ENCODE measurements around the gene TXNDC5. TPM values are rescaled to one million over a fixed set of nuclear protein-coding genes. Genes with fewer than 3 reads are reported as not detected.
"Not testable (repeated sequence)": the region's sequence is repeated elsewhere in the genome, so short reads cannot be mapped to it uniquely, and the experiment has no call there.

The TXNDC5 gene
- polyA plus RNA-seq, 4 donors: 92.4 to 204 (median 107) TPM

DNA sequence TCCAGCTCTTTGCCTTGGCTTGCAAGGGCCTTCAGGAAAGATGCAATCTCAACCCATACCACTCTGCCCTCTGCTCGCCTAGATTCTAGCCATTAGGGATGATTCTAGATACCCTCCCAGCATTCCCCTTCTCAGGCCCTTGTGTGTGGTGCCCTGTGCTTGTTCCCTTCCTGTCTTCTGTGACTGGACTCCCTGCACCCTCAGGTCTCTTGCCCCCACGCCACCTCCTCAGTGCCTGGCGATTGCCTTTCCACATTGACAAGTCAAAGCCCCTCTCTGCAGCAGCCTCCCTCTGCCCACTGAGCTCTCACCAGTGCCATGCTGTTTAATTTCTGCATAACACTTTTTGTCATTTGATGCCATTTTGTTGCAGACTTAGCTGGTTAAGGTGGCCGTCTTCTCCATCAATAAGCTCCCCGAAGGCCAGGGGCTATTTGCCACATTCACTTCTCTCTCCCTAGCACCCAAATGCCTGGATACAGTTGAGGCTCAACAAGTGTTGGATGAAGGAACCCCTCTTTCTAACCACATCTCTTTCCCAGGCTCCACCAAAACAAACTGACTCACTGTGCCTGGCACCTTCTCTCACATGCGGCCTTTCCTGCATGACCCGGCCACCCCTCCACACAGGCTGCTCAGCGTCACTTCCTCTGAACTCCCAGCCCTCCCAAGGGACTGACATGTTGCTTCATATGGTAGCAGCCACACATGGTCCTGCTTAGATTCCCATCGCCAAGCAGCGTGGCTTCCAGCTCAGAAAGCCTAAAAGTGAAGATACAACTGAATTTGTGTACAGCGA is 4.6 kb upstream of the TXNDC5 start:
- DNase-seq (ENCODE audit: low read depth in 4 of 4, low spot score in 3 of 4): no peak

DNA sequence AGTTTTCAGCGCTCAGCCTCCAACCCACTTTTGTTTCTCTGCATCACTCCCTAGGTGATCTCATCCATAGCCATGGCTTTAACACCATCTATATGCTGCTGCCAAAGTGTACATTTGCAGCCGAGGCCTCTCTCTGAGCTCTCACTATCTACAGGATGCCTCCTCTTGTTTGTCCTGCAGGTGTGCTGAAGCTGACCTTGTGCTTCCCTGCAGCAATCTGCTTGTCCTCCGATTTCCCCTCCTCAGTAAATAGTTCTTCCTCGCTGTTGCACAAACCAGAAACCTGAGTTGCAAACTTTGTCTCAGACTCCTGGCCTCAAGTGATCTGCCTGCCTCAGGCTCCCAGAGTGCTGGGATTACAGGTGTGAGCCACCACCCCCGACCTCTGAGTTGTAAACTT is 3.7 kb upstream of the TXNDC5 start:
- DNase-seq (ENCODE audit: low read depth in 4 of 4, low spot score in 3 of 4): no peak

DNA sequence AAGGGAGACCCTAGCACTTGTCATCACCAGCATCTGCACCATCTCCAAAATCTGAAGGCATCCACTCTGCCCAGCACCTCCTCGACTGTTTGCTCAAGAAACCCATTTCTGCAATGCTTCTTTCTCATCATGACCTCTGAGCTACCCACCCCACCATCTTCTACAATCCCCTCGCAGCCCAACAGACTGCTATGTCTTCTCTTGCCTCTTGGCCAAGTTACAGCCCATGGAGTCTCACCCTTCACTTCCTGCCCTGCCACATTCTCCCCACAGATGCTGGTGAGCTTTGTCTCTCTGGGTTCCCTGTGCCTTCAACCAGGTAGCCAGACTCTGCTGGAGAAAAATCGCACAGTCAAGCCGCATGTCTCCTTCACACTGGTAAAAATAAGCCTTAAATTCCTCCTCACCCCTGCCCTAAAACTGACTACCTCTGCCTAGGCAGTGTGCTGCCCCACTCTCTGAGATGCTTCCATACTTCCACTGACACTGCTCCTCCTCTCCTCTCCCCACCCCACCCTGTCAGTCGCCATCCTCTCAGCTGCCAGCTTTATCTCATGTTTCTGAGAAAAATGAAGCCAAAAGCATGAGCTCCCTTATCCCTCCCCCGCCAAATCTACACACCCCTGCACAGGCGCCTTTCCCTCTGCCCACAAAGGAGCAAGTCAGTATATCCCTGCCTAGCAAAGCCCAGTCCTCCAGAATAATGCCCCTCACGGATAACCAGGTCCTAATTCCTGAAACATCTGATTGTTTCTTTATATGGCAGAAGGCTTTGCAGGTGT is 2.3 kb upstream of the TXNDC5 start:
- no peak for DNase-seq (ENCODE audit: low read depth in 4 of 4, low spot score in 3 of 4)

DNA sequence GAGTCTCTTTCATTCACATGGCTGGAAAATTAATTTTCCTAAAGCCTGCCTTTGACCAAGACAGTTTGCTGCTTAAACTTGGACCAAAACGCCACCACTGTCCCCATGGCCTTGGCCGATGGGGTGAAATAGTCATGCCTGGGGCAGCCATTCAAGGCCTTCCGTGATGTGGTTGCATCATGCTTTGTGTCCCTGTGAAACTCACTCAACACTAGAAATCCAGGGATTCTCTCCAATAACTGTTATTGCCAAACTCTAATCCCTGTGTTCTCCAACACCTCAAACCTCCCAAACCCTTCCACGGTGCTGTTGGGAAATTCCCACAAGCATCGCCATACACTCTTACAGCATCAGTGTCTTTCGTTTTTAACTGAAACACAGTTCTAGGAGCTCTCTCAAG is 1.4 kb upstream of the TXNDC5 start:
- no peak for DNase-seq (ENCODE audit: low read depth in 4 of 4, low spot score in 3 of 4)

DNA sequence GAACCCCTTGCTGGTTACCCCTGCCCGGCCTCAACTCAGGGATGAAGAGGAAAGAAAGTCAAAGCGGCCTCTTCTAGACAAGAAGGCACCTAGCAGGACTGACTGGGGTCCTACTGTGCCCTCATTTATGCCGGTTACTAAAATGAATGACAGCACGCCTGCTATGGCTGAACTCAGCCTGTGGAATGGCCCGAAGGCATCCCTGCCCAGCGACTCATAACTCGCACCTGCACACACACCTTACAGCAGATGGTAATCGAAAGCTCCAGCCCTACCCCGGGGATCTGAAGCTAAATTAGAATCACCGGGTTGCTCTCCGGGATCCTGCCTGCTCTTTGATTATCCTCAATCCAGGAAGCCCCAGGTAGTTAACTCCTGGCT is 747 bp upstream of the TXNDC5 start:
- no peak for DNase-seq (ENCODE audit: low read depth in 4 of 4, low spot score in 3 of 4)

DNA sequence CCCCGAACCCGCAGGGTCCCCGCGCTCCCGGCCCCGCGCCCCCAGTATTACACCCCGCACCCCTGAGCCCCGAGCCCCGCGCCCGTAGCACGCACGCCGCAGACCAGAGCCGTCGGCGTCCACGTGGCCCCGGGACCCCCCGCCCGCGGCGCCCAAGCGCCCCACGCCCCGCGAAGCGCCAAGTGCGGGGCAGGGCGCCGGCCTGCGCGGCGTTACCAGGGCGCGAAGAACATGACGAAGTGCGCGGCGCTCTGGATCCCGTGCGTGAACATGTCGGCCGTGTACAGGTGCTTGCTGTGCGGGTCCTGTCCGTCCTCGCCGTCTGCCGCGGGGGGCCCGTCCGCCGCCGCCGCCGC is 312 bp downstream of the TXNDC5 start:
- DNase-seq (ENCODE audit: low read depth in 4 of 4, low spot score in 3 of 4): no peak

DNA sequence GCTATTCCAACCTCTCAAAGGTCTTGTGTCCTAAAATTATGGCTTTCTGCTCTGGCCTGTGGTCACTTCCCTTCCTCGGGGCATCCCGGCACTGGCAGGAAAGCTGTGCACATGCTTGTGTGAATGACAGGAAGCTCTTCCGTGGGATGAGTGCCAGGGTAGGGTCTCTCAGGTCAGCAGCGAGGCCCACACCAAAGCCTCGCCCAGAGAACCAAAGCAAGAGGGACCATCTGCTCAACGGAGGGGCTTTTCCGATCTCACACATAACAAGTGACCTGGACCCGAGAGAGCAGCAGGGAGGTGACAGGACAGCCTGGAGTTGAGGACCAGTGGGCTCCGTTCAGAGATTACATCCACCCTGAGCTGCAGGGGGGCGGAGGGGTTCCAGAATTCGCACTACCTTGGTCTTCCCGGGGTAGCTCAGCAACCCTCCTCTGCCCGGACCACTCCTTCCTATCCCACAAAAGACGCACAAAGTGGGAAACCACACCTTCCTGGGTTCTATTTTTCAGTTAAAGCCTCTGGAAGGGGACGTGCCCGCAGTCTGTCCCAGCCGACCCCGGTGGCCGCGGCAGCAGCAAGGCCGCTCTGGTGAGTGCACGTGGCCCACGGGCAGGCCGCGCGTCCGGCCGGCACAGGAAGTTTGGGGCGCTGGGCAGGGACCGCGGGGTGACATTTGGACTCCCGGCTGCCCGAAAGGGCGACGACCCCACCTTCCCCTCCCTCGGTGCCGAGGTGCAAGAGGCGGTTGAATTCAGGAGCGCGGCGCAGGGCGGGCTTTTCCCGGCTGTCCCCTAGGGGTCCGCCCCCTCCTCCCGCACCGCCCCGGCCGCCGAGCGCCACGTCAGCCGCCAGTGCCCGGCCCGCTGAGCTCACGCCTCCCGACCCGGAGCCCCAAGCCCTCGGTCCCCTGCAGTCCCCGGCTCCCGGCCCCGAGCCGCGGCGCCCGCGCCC is 988 bp downstream of the TXNDC5 start:
- DNase-seq (ENCODE audit: low read depth in 4 of 4, low spot score in 3 of 4): no peak

DNA sequence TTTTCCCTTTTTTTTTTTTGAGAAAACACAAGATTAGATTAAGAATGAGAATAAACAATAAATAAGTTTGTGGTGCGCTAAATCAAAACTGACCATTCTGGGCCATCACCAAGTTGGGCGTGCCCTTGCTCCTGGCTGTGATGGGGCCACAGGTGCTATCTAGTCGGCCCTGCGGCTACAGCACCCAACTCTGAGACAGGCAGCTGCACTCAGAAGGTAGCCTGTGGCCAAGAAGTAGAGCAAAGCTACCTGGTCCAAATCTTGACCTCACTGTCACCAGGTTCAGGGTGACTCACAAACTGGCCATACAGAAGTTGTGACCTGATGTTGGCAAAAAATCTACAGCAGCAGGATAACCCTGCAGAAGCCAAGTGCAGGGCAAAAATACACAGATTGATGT is 3.4 kb downstream of the TXNDC5 start:
- no peak for DNase-seq (ENCODE audit: low read depth in 4 of 4, low spot score in 3 of 4)

DNA sequence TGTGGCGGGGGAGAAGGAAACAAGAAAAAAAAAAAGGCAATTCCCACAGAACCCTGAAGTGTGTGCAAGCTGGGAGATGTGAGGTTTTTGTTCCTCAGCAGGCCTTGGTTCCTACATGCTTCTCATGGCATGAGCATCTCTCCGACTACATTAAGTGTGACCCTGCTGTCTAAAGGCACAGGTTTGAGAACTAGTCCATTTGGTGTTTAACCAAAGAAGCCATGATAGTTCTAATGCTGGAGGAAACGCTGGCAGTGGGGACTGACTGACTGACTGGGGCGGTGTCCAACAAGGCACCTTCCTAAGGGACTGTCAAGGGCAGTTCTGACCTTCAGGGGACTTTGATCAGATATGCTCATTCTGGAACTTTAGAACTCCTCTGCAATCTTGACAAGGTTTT is 3.8 kb downstream of the TXNDC5 start:
- DNase-seq (ENCODE audit: low read depth in 4 of 4, low spot score in 3 of 4): no peak

DNA sequence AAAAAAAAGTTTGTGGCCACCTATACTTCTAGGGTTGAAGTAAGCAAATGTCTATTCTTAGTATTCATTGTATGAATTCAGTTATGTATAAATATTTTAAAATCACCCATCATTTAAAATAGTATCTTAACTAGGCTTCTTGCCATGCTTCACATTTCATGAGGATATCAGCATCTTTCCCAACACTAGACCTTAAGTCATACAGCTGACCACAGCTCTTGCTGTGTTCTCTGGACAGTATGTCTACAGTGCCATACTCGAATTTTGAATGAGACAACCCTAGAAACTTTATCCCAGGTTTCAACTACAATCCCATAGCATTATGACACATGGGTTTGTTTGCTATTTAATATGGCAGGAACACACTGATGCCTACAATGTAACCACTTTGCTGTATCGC is 5.2 kb downstream of the TXNDC5 start:
- DNase-seq (ENCODE audit: low read depth in 4 of 4, low spot score in 3 of 4): no peak

DNA sequence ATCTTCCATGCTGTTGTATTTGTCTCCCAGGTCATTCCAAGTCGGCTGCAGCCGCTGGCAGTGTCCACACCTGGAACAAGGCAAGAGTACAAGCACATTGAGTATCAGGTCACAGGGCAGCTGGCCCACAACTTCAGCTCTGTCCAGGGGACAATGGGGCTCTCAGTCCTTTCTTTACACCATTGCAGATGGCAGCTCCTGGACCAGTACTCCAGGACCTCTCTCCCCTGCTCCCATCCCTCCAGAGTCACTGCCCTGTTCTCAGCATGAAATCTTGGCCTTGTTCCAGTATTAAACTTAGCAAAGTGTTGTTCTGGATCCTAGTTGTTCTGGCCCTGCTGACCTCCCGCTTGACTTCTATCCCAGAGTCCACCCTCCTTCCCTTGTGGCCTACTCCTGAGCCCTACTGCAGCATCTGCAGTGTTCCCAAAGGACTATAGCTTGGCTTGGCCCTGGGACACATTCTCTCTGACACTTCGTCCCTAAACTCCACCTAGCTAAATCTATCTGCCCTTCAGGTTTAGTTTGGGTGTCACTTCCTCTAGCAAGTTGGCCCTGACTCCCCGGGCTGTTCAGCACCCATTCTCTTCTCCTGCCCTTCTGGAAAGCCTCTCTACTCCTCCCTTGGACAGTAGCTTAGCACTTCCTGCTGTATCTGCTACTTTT is 5.8 kb downstream of the TXNDC5 start:
- no peak for DNase-seq (ENCODE audit: low read depth in 4 of 4, low spot score in 3 of 4)

DNA sequence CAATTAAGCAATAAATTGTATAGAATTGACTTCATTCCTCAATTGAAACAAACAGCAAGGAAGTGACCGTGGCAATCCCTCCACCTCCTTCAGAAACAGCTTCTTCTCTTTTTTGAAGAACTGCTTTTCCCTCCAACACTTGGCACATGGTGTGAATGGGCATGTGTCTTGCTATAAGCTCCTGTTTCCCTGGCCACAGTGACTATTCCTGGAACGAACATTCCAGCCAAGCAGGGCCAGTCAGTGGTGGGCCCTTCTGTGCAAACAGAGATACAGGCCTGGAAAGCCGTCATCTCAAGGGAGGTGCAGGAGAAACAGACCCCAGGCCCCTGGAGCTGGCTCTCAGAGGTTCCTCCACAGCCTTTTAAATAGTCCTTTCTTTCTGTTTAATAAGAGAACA is 6.9 kb downstream of the TXNDC5 start:
- no peak for DNase-seq (ENCODE audit: low read depth in 4 of 4, low spot score in 3 of 4)

DNA sequence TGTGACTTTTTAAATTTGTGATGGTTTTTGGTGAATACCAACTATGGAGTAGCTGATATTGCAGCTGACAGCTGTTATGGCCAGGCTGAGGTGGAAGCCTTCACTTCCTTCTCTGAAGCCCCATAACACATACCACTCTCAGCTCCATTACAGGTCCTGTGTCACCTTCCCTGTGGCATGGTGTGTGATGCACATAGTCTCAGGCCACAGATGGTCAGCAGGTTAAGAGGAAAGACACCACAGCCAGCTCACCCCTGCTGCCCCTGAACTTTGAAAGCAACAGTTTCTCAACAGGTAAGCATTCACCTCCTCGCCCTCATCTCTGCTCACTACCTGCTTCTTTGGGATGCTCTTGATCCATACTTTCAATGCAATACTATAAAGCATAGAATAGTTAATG is 7.7 kb downstream of the TXNDC5 start:
- no peak for DNase-seq (ENCODE audit: low read depth in 4 of 4, low spot score in 3 of 4)

DNA sequence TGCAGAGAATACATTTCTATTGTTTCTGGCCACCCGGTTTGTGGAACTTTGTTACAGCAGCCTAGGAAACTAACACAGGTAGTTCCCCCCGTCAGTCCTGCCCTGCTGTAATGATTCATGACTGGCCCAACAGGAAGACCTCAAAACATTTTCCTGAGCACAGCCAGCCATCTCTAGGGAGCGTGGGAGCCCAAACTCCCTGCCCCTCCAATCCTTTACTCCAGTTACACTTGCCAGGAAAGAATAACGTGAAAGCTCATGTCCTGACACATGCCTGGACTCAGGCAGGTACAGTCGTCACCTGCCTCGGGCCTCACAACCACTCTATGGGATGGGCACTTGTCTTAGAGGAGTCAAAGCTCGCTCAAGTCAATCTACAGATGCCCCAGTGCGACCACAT is 8.4 kb downstream of the TXNDC5 start:
- DNase-seq (ENCODE audit: low read depth in 4 of 4, low spot score in 3 of 4): no peak

DNA sequence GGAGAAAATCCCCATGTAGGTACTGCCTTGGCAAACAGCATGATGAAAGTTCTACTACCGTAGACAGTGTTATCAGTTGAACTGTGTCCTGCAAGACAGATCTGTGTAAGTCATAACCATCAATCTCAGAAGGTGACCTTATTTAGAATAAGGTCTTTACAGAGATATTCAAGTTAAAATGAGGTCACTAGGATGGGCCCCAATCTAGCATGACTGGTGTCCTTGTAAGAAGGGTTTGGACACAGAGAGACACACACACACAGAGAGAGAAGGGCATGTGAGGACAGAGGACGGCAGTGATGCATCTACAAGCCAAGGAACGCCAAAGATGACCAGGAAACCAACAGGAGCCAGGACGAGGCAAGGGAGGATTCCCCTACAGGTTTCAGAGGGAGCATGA is 8.8 kb downstream of the TXNDC5 start:
- no peak for DNase-seq (ENCODE audit: low read depth in 4 of 4, low spot score in 3 of 4)

DNA sequence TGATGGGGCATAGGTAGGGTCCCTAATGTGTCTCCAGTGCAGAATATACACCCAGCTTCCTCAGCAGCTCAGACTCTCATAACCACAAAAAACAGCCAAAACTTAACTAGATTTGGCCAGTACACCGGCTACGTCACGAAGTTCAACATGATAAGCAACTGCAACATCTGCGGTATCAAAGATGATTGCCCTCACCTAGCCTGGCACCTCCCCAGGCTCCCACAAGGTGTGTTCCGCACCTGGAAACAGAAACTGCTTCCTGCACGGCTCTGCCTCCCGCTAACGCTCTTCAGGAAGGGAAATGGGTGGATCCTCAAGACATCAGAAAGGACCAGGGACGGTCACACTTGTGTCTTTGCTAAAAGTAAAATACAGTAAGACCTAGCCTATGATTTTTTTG is 9.5 kb downstream of the TXNDC5 start:
- no peak for DNase-seq (ENCODE audit: low read depth in 4 of 4, low spot score in 3 of 4)

DNA sequence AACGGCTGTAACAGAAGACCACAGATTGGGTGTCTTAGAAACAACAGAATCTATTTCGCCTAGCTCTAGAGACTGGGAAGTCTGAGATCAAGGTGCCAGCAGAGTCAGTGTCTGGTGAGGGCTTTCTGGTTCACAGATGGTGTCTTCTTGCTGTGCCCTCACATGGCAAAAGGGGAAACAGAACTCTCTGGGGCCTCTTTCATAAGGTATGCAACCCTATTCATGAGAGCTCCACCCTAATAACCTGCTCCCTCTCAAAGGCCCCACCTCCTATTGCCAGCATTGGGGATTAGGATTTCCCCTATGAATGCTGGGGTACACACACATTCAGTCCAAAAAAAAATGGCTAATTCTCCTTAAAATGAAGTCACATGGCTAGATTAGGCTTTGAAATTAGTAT is 10.0 kb downstream of the TXNDC5 start:
- DNase-seq (ENCODE audit: low read depth in 4 of 4, low spot score in 3 of 4): no peak

DNA sequence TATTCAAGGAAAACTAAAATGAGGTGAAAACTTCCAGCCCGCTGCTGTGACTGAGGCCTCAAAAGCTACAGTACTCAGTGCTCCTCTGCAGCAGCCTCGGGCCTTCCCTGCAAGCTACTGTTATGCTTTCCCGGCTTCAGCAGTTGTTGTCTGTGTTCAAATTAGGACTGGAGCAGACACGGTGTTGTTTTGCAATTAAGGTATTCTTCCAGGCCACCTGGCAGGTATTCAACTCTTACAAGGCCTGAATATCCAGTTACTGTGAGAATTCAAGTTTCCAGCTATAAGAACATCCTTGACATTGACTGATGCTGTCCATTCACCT is 10.7 kb downstream of the TXNDC5 start:
- no peak for DNase-seq (ENCODE audit: low read depth in 4 of 4, low spot score in 3 of 4)

DNA sequence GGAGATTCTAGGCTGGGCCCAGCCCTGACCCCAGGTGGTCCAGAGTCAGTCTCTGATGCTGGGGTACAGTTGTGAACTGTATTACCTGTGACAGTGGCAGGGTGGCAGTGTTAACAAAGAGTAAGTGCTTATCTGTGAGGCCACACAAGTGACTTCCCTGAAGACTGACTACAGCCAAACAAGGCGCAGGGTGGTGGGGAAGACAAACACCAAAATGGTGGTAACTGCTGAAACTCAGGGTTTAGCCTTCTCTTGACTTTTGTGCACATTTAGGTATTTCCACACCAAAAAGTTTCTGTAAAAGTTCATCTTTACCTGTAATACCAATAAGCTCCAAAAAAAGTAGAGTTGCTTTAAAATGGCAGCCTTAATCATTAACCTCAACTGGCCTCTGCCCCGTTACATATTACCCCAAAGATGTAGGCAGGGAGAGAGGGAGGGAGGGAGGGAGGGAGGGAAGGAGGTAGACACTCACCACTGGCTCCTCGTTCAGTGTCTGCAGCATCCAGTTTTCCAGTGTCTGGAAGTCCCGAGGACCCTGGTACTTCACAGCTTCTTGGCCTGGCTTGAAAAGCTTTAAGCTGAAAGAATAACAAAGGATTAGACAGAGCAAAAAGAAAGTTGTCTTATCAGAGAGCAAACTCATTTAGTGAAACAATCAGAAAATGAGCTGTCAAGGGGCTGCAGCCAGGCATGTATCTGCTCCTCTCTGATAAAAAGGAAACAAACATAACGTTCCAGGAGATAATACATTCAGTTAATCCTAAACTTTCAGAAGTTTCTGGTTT is 11.3 kb downstream of the TXNDC5 start:
- no peak for DNase-seq (ENCODE audit: low read depth in 4 of 4, low spot score in 3 of 4)

DNA sequence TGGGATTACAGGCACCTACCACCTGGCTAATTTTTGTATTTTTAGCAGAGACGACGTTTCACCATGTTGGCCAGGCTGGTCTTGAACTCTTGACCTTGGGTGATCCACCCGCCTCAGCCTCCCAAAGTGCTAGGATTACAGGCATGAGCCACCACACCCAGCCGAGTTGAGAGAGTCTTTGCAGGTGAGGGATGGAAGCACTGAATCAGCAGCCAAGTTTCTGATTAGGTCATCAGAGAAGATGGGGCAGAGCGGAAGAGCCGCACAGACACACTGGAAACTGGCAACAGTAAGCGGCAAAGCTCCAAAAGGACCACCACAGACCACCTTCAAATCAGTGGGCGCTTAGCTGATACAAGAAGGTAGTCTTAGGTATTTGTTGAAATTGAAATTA is 12.4 kb downstream of the TXNDC5 start:
- not testable (repeated sequence) for DNase-seq (ENCODE audit: low read depth in 4 of 4, low spot score in 3 of 4)

Measured in left renal pelvis (tissue), 4 donors.